Retinal pigment epithelial cell (primary cell): ENCODE data around the gene CPEB1.
A peak's percentile ranks its signal among the peaks of the same experiment; 100 is the strongest.

Experiments
- DNase-seq: peaks from one replicate; pipeline ENCODE4 v3.0.0-alpha.2; 2010; ENCODE audit warnings: low read depth
- H3K4me3 ChIP-seq: 2 replicates; pipeline ENCODE4 v1.5.1; 2011; ENCODE audit warnings: mild to moderate bottlenecking, low read length, control low read depth, moderate library complexity
- TF ChIP-seq, protein P1 (sequence below): conservative IDR thresholded peaks from 2 replicates; pipeline ENCODE4 v1.5.1; 2011; ENCODE audit warnings: low read depth, low read length, control low read depth, inconsistent platforms

CPEB1 gene

GRCh38 chr15:82549199-82549665 lies 97.9 kb downstream of the CPEB1 start:
- TF ChIP-seq, protein P1, sequence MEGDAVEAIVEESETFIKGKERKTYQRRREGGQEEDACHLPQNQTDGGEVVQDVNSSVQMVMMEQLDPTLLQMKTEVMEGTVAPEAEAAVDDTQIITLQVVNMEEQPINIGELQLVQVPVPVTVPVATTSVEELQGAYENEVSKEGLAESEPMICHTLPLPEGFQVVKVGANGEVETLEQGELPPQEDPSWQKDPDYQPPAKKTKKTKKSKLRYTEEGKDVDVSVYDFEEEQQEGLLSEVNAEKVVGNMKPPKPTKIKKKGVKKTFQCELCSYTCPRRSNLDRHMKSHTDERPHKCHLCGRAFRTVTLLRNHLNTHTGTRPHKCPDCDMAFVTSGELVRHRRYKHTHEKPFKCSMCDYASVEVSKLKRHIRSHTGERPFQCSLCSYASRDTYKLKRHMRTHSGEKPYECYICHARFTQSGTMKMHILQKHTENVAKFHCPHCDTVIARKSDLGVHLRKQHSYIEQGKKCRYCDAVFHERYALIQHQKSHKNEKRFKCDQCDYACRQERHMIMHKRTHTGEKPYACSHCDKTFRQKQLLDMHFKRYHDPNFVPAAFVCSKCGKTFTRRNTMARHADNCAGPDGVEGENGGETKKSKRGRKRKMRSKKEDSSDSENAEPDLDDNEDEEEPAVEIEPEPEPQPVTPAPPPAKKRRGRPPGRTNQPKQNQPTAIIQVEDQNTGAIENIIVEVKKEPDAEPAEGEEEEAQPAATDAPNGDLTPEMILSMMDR = no peak
- no peak for DNase-seq
- no peak overlapping the region for H3K4me3 ChIP-seq

GRCh38 chr15:82548700-82549099 lies 98.5 kb downstream of the CPEB1 start:
- TF ChIP-seq, protein P1 = no peak
- no peak for DNase-seq
- no peak overlapping the region for H3K4me3 ChIP-seq

DNA sequence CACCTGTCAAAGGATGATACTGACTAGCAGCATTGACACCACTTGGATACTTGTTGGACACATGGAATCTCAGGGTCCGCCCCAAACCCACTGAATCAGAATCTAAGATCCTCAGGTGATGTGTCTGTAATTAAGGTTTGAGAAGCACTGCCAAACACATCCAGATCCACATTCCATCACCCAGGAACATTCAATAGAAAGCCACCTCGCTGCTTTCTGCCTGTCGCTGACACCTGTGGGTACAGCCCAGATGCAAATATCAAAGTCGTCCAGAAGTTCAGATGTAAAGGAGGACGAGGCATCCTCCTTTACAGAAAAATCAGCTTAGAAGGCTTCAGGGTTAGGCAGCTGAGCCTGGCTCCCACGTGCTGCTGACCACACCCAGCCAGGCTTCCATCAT lies 101.7 kb downstream of the CPEB1 start:
- TF ChIP-seq, protein P1 = no peak
- no peak overlapping the region for H3K4me3 ChIP-seq
- no peak for DNase-seq

GRCh38 chr15:82545002-82545401 lies 102.2 kb downstream of the CPEB1 start:
- TF ChIP-seq, protein P1 = no peak
- no peak overlapping the region for H3K4me3 ChIP-seq
- DNase-seq = no peak

DNA sequence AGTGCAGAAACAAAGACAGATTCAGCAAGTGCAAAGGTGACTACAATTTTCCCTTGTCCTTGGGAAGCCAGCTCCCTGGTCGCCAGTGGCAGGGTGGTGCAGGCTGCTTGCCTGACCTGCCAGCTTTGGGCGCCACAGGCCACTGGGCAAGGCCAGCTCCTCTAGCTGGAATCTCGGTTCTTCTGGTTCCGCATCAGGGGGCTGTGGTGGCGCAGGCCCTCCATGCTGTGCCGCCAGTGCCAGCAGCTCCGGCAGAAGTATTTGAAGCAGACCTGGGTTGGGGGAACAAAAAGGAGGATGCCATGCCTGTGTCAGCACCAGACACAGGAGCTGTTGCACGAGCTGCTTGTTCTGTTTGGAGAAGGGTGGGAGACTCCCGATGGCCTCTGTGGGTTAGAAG lies 102.7 kb downstream of the CPEB1 start:
- no peak overlapping the region for H3K4me3 ChIP-seq
- TF ChIP-seq, protein P1 = no peak
- no peak for DNase-seq

GRCh38 chr15:82543160-82543559 lies 104.0 kb downstream of the CPEB1 start:
- H3K4me3 ChIP-seq = no peak overlapping the region
- no peak for DNase-seq
- TF ChIP-seq, protein P1 = no peak

DNA sequence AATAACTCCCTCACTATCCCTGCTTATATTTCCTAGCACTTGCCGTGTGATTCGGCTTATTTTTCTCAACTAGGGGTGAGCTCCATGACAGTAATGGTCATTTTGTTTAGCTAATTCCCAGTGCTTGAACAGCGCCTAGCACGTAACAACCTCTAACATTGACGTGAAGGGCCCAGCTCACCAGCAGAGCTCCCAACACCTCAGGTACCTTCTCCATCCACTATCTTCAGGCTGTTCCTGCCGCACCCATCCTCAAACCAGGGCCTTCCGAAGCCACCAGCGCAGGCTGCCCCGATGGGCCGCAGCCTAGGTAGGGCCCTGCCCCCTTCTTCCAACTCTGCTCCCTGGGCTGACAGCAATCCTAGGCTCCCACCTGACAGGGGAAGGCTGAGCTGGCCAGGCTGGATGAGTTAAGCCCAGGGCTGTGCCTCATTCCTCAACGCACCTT lies 106.2 kb downstream of the CPEB1 start:
- H3K4me3 ChIP-seq = peak overlapping the region; percentile 100
- TF ChIP-seq, protein P1 = no peak
- peak; percentile 19 for DNase-seq
